Adrenal gland (tissue), 5 donors: ENCODE measurements around the gene RHOH.

Source experiments
- POLR2A ChIP-seq, 2 donors: fragments of 450-650 bp; IDR thresholded peaks; one replicate each; pipeline ENCODE4 v1.6.1; 2017; ENCODE audit warnings: antibody characterized with exemption in 2 of 2, mild to moderate bottlenecking in 2 of 2, moderate library complexity in 1 of 2
- TF ChIP-seq, protein P1 (sequence below), 6 experiments: fragments of 450-650 bp in 4 of 6; fragments of 200-600 bp in 2 of 6; sonication (generic) in 1 of 6; IDR thresholded peaks; 1 replicate in 5 of 6; 2 replicates in 1 of 6; pipeline versions ENCODE4 v1.5.1 to v1.8.0; 2016 to 2021; ENCODE audit warnings: antibody characterized with exemption in 6 of 6, mild to moderate bottlenecking in 2 of 6, moderate library complexity in 1 of 6
- donor health status: DM: no; HTN: no; CAD: no.

DNA sequence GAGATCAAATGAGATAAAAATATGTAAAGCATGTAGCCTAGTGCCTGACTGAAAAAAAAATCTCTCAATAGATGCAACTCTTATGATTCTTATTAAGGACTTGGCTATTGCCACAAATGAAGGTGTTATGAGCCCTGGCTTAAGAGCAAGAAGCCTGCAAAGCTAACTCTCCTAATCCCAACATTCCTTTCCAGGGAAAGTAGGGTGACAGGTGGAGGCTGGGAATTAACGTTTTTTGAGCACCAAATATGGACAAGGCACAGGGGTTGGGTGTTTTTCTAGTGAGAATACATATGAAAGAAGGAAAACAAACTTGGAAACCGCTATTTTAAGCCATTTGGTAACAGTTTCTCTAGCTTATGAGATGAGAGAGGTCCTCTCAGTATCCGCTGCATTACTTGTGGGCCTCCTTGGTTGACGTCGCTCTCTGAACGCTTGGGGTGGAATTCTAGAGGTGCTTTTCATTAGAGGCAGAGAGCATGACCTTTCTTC is 2.4 kb downstream of the RHOH start:
- TF ChIP-seq, protein P1, sequence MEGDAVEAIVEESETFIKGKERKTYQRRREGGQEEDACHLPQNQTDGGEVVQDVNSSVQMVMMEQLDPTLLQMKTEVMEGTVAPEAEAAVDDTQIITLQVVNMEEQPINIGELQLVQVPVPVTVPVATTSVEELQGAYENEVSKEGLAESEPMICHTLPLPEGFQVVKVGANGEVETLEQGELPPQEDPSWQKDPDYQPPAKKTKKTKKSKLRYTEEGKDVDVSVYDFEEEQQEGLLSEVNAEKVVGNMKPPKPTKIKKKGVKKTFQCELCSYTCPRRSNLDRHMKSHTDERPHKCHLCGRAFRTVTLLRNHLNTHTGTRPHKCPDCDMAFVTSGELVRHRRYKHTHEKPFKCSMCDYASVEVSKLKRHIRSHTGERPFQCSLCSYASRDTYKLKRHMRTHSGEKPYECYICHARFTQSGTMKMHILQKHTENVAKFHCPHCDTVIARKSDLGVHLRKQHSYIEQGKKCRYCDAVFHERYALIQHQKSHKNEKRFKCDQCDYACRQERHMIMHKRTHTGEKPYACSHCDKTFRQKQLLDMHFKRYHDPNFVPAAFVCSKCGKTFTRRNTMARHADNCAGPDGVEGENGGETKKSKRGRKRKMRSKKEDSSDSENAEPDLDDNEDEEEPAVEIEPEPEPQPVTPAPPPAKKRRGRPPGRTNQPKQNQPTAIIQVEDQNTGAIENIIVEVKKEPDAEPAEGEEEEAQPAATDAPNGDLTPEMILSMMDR (IDR thresholded peaks at IDR 0.05) = no peak
- TF ChIP-seq POLR2A (IDR thresholded peaks at IDR 0.05) = no peak
